HepG2 (cell line): ENCODE results near the gene ZDHHC18. TPM values are rescaled to one million over a fixed set of nuclear protein-coding genes. Genes with fewer than 3 reads are reported as not detected.
"Not testable (repeated sequence)": the region's sequence is repeated elsewhere in the genome, so short reads cannot be mapped to it uniquely, and the experiment has no call there.

ENCODE experiments used
- ATAC-seq: fragments of 200-7000 bp; cut with Tn5 transposase; 3 replicates; pipeline ENCODE4 v1.9.1; 2020; ENCODE audit warnings: mild to moderate bottlenecking, moderate library complexity
- BruUV-seq: library from RNA; stranded (reverse); fragments of 400-500 nt; replicated peaks from 2 replicates; lab custom pipeline; 2021; lab: Mats Ljungman, UMichigan
- CTCF ChIA-PET: fragments of 300-600 bp; formaldehyde crosslinking; extraction: SDS; loops from one replicate; lab custom pipeline; 2021; ENCODE audit warnings: low total read pairs, inconsistent platforms, low intra/inter-chr PET ratio; lab: Yijun Ruan, JAX
- POLR2A ChIA-PET: fragments of 350-600 bp; sonication (Branson Sonifier 250); formaldehyde crosslinking; loops from one replicate; lab custom pipeline; 2020; ENCODE audit warnings: antibody characterized with exemption, inconsistent platforms; lab: Yijun Ruan, JAX
- DNase-seq: peaks from one replicate; pipeline ENCODE4 v3.0.0-alpha.2; 2015; ENCODE audit warnings: low spot score
- FAIRE-seq: peaks from 3 replicates; lab custom pipeline; 2011; peaks lifted over from hg19 to GRCh38; lab: Jason Lieb, UNC
- H2AFZ ChIP-seq: one replicate; pipeline ENCODE4 v1.6.1; 2011; ENCODE audit warnings: low read length, inconsistent platforms
- H3K27ac ChIP-seq: fragments of 300-600 bp; 3 replicates; pipeline ENCODE4 v1.8.0; 2011; ENCODE audit warnings: mixed run types, mild to moderate bottlenecking, mixed read lengths, low read length, inconsistent platforms; ENCODE audit not compliant: insufficient read depth; ENCODE audit errors: extremely low read length
- H3K27me3 ChIP-seq, 2 experiments: fragments of 200-600 bp in 1 of 2; 2 replicates in 1 of 2; 3 replicates in 1 of 2; pipeline versions ENCODE4 v1.6.0 to v1.8.0; 2011; ENCODE audit warnings: low read length in 2 of 2, mild to moderate bottlenecking in 2 of 2, moderate library complexity in 2 of 2, inconsistent platforms in 1 of 2; ENCODE audit not compliant: insufficient read depth in 2 of 2, control insufficient read depth in 1 of 2
- H3K36me3 ChIP-seq, 2 experiments: fragments of 200-600 bp in 1 of 2; replicated peaks in 1 of 2; 2 replicates in 1 of 2; 3 replicates in 1 of 2; pipeline versions ENCODE4 v1.5.1 to v1.8.0; 2011; ENCODE audit warnings: low read length in 2 of 2, inconsistent platforms in 1 of 2; ENCODE audit not compliant: insufficient read depth in 2 of 2, control insufficient read depth in 1 of 2
- H3K4me1 ChIP-seq: 2 replicates; pipeline ENCODE4 v1.5.1; 2012; ENCODE audit warnings: low read length, inconsistent platforms; ENCODE audit not compliant: insufficient read depth
- H3K4me2 ChIP-seq: 2 replicates; pipeline ENCODE4 v1.6.0; 2011; ENCODE audit warnings: low read depth, low read length, inconsistent platforms
- H3K4me3 ChIP-seq, 3 experiments: fragments of 200-600 bp in 1 of 3; sonication (generic), shearing (Covaris generic) in 1 of 3; replicated peaks in 1 of 3; 2 replicates each; pipeline ENCODE4 v1.5.1; 2011 to 2016; ENCODE audit warnings: low read length in 3 of 3, inconsistent platforms in 2 of 3, low read depth in 2 of 3, mild to moderate bottlenecking in 2 of 3, control low read depth in 1 of 3, mixed read lengths in 1 of 3; ENCODE audit not compliant: insufficient read depth in 1 of 3
- H3K79me2 ChIP-seq: one replicate; pipeline ENCODE4 v1.6.1; 2011; ENCODE audit warnings: low read length, inconsistent platforms; ENCODE audit not compliant: insufficient read depth
- H3K9ac ChIP-seq: 2 replicates; pipeline ENCODE4 v1.6.0; 2011; ENCODE audit warnings: mild to moderate bottlenecking, low read depth, low read length, inconsistent platforms; ENCODE audit not compliant: insufficient read depth
- H3K9me3 ChIP-seq: 2 replicates; pipeline ENCODE4 v1.5.1; 2012; ENCODE audit warnings: mild to moderate bottlenecking, low read length
- H4K20me1 ChIP-seq: 2 replicates; pipeline ENCODE4 v1.6.0; 2011; ENCODE audit warnings: inconsistent platforms, mild to moderate bottlenecking, low read length, moderate library complexity; ENCODE audit not compliant: insufficient read depth
- CEBPG ChIP-seq: IDR thresholded peaks from 2 replicates; pipeline ENCODE4 v1.6.1; 2016
- CREB1 ChIP-seq, 2 experiments: fragments of 450-650 bp in 1 of 2; IDR thresholded peaks; 2 replicates each; pipeline ENCODE4 v1.6.1; 2016 to 2017; ENCODE audit warnings: control low read depth in 1 of 2, mild to moderate bottlenecking in 1 of 2, missing compliant biosample characterization in 1 of 2, missing genetic modification characterization in 1 of 2
- HMGXB4 ChIP-seq, 2 experiments: sonication (generic) in 1 of 2; formaldehyde crosslinking in 1 of 2; IDR thresholded peaks; 2 replicates each; pipeline versions ENCODE4 v1.4.0 to v1.6.1; 2018 to 2020; ENCODE audit warnings: missing genetic modification reagents in 2 of 2, borderline replicate concordance in 1 of 2, low read depth in 1 of 2, mild to moderate bottlenecking in 1 of 2, missing biosample characterization in 1 of 2
- MAFF ChIP-seq: IDR thresholded peaks from 2 replicates; pipeline ENCODE4 v1.6.1; 2011; ENCODE audit warnings: low read depth, low read length, improper control_type of control experiment
- PATZ1 ChIP-seq: sonication (generic); formaldehyde crosslinking; IDR thresholded peaks from 2 replicates; pipeline ENCODE4 v1.4.0; 2020; ENCODE audit warnings: missing genetic modification reagents
- SALL1 ChIP-seq: sonication (generic); formaldehyde crosslinking; IDR thresholded peaks from 2 replicates; pipeline ENCODE4 v1.8.0; 2022; ENCODE audit warnings: mild to moderate bottlenecking, missing genetic modification reagents
- STAG1 ChIP-seq: sonication (generic); formaldehyde crosslinking; IDR thresholded peaks from 2 replicates; pipeline ENCODE4 v1.4.0; 2020; ENCODE audit warnings: missing genetic modification reagents
- TEAD3 ChIP-seq: optimal IDR thresholded peaks from 2 replicates; pipeline ENCODE3; 2016; ENCODE audit warnings: borderline replicate concordance
- XRCC5 ChIP-seq: fragments of 200-400 bp; formaldehyde crosslinking; optimal IDR thresholded peaks from 2 replicates; pipeline ENCODE3; 2017; ENCODE audit warnings: mild to moderate bottlenecking, low read length
- ZFP1 ChIP-seq: IDR thresholded peaks from 2 replicates; pipeline ENCODE4 v1.6.1; 2016
- ZNF362 ChIP-seq: sonication (generic); formaldehyde crosslinking; IDR thresholded peaks from 2 replicates; pipeline ENCODE4 v1.4.0; 2020; ENCODE audit warnings: missing genetic modification reagents, mild to moderate bottlenecking, borderline replicate concordance
- ZNF576 ChIP-seq: sonication (generic); formaldehyde crosslinking; IDR thresholded peaks from 2 replicates; pipeline ENCODE4 v1.4.0; 2020; ENCODE audit warnings: mild to moderate bottlenecking, missing genetic modification reagents
- ZNF710 ChIP-seq: sonication (generic); formaldehyde crosslinking; IDR thresholded peaks from 2 replicates; pipeline ENCODE4 v1.5.0; 2020; ENCODE audit warnings: mild to moderate bottlenecking, missing genetic modification reagents, borderline replicate concordance
- WGBS: methylation state at CpG from one replicate; pipeline ENCODE4 v1.1.6; 2017; ENCODE audit warnings: low lambda C conversion rate; 5-methylcytosine and 5-hydroxymethylcytosine counted together
- in situ Hi-C: cut with HindIII; loops from 2 replicates; pipeline ENCODE4 v1.10.0; 2017; ENCODE audit warnings: low pct_unique_long_range_greater_than_20kb; ENCODE audit not compliant: extremely low pct_ligation_motif_present
- intact Hi-C: fragments of 100-400 bp; cut with micrococcal nuclease; formaldehyde crosslinking; loops from one replicate; pipeline ENCODE4 v1.10.0; 2022; ENCODE audit not compliant: unreplicated experiment
- polyA plus RNA-seq, 8 experiments: library from polyadenylated mRNA; depleted of rRNA in 3 of 8; stranded (reverse) in 7 of 8; unstranded in 1 of 8; fragments of >200 nt; fragmentation: Illumina TruSeq in 4 of 8; extraction: Trizol in 4 of 8; gene quantifications; 2 replicates each; pipeline versions ENCODE4 v1.2.1 to v1.2.3, GENCODE V29; 2011 to 2016; ENCODE audit warnings: low read depth in 4 of 8, missing spikeins in 1 of 8, mixed read lengths in 1 of 8; ENCODE audit not compliant: insufficient read depth in 1 of 8
- total RNA-seq, 5 experiments: library from RNA; depleted of rRNA; stranded (reverse); fragments of >200 nt; fragmentation: Illumina TruSeq; extraction: Trizol; gene quantifications; 2 replicates each; pipeline ENCODE4 v1.2.3, GENCODE V29; 2016; ENCODE audit warnings: low read depth in 1 of 5

The ZDHHC18 gene
- total and polyA plus RNA-seq, 2 of the 13 experiments (the other 11 are each of a cell fraction or from before 2014, with no cell fraction given): 13.2 to 35.3 TPM

GRCh38 chr1:26810105-26810504, 16.4 kb upstream of the ZDHHC18 start:
- BruUV-seq; H3K4me3 ChIP-seq; TF ChIP-seq CREB1 (IDR thresholded peaks at IDR 0.05): not testable (repeated sequence)
- intact Hi-C loops: loop anchor here (5.0 kb wide), 1 partner anchor 67 kb away; no protein-coding TSS in a partner anchor
- TF ChIP-seq HMGXB4 (CRISPR knock-in tag; IDR thresholded peaks at IDR 0.05; ENCODE audit: borderline replicate concordance in 1 of 2, low read depth in 1 of 2) (0 out of 4 replicates have a peak, but pooled peaks of 1 of the 2 experiments have one; percentile 34), SALL1 (0 out of 2 replicates have a peak, but pooled peaks have one; percentile 16), ZFP1 (CRISPR knock-in tag) (peak; percentile 71; the same call in 1 of the 2 replicates), PATZ1 (CRISPR knock-in tag) (0 out of 2 replicates have a peak, but pooled peaks have one; percentile 26), STAG1 (peak; percentile 58), TEAD3 (CRISPR knock-in tag) (peak; percentile 62), ZNF362 (peak; percentile 96), XRCC5 (peak; percentile 53), CREB1 (CRISPR knock-in tag; IDR thresholded peaks at IDR 0.05) (peak; percentile 45; the same call in 1 of the 2 replicates), CEBPG (CRISPR knock-in tag) (peak; percentile 5; the same call in 1 of the 2 replicates), ZNF710 (CRISPR knock-in tag) (0 out of 2 replicates have a peak, but pooled peaks have one; percentile 1), MAFF (peak; percentile 31; the same call in 1 of the 2 replicates), ZNF576 (CRISPR knock-in tag) (0 out of 2 replicates have a peak, but pooled peaks have one; percentile 67)

More at GRCh38 chr1:26810105-26810504, 16.4 kb upstream of the ZDHHC18 start:
- peak; percentile 75 for DNase-seq
- H3K4me2 ChIP-seq: 0 out of 2 replicates have a peak overlapping the region, but pooled peaks have one; percentile 49
- H3K36me3 ChIP-seq, H3K27me3 ChIP-seq, H2AFZ ChIP-seq, H3K9me3 ChIP-seq, H3K27ac ChIP-seq, H4K20me1 ChIP-seq, H3K9ac ChIP-seq, in situ Hi-C loops, H3K79me2 ChIP-seq: not testable (repeated sequence)
- peak; percentile 77 for FAIRE-seq
- ATAC-seq: peak; percentile 80
- ChIA-PET CTCF (interaction anchor here (0.7 to 1.6 kb wide), 5 partner anchors 22 to 208 kb away, joined by 3 to 14 read pairs (median 4); no protein-coding TSS in a partner anchor), POLR2A (interaction anchor here (1.4 to 1.7 kb wide), 3 partner anchors 11 to 118 kb away, joined by 3 to 4 read pairs (median 4); partner anchors contain the start of gene GPATCH3)
- 16% methylated on average over 5 of the region's 11 CpGs for WGBS
- peaks cover 33% of the 10 kb centered on the region for H3K4me1 ChIP-seq
